Keratinocyte (primary cell): ENCODE results near the gene SPATA33. TPM values are rescaled to one million over a fixed set of nuclear protein-coding genes. Genes with fewer than 3 reads are reported as not detected.

Experiments used
- DNase-seq: peaks from one replicate; pipeline ENCODE4 v3.0.0-alpha.2; 2011; ENCODE audit warnings: low read depth, missing footprints, low spot score
- FAIRE-seq: peaks from 2 replicates; lab custom pipeline; 2011; peaks lifted over from hg19 to GRCh38; lab: Jason Lieb, UNC
- H2AFZ ChIP-seq: 2 replicates; pipeline ENCODE4 v1.6.0; 2012; ENCODE audit warnings: low read length, control low read depth, inconsistent platforms; ENCODE audit not compliant: control insufficient read depth
- H3K27ac ChIP-seq: 2 replicates; pipeline ENCODE4 v1.5.1; 2011; ENCODE audit warnings: low read length; ENCODE audit not compliant: control insufficient read depth, insufficient read depth
- H3K27me3 ChIP-seq: 3 replicates; pipeline ENCODE4 v1.6.0; 2011; ENCODE audit warnings: low read length; ENCODE audit not compliant: control insufficient read depth, insufficient read depth; ENCODE audit errors: extremely low read depth
- H3K36me3 ChIP-seq, 2 experiments: 2 replicates in 1 of 2; 3 replicates in 1 of 2; pipeline ENCODE4 v1.5.1; 2011; ENCODE audit warnings: low read length in 2 of 2, mild to moderate bottlenecking in 1 of 2; ENCODE audit not compliant: control insufficient read depth in 2 of 2, insufficient read depth in 2 of 2; ENCODE audit errors: extremely low read depth in 1 of 2
- H3K4me1 ChIP-seq: 3 replicates; pipeline ENCODE4 v1.5.1; 2011; ENCODE audit warnings: low read length; ENCODE audit not compliant: control insufficient read depth, insufficient read depth; ENCODE audit errors: extremely low read depth
- H3K4me2 ChIP-seq: 3 replicates; pipeline ENCODE4 v1.6.0; 2011; ENCODE audit warnings: low read depth, low read length; ENCODE audit not compliant: control insufficient read depth, insufficient read depth; ENCODE audit errors: extremely low read depth
- H3K4me3 ChIP-seq, 3 experiments: fragments of 200-600 bp in 1 of 3; sonication (generic) in 1 of 3; 2 replicates in 2 of 3; 3 replicates in 1 of 3; pipeline ENCODE4 v1.5.1; 2011 to 2016; ENCODE audit warnings: low read length in 3 of 3, mild to moderate bottlenecking in 3 of 3, control low read depth in 2 of 3, inconsistent platforms in 1 of 3, low read depth in 1 of 3, mixed read lengths in 1 of 3, mixed run types in 1 of 3, moderate library complexity in 1 of 3; ENCODE audit not compliant: control insufficient read depth in 2 of 3, insufficient read depth in 2 of 3; ENCODE audit errors: extremely low read depth in 1 of 3
- H3K79me2 ChIP-seq: 2 replicates; pipeline ENCODE4 v1.6.0; 2012; ENCODE audit warnings: low read length; ENCODE audit not compliant: control insufficient read depth, insufficient read depth
- H3K9ac ChIP-seq: 3 replicates; pipeline ENCODE4 v1.6.0; 2011; ENCODE audit warnings: low read length; ENCODE audit not compliant: control insufficient read depth, insufficient read depth; ENCODE audit errors: extremely low read depth
- H3K9me1 ChIP-seq: 3 replicates; pipeline ENCODE4 v1.6.0; 2011; ENCODE audit warnings: low read length; ENCODE audit not compliant: control insufficient read depth, insufficient read depth; ENCODE audit errors: extremely low read depth
- H3K9me3 ChIP-seq: 2 replicates; pipeline ENCODE4 v1.5.1; 2012; ENCODE audit warnings: low read depth, low read length; ENCODE audit not compliant: control insufficient read depth
- H4K20me1 ChIP-seq: 3 replicates; pipeline ENCODE4 v1.6.0; 2011; ENCODE audit warnings: low read length; ENCODE audit not compliant: control insufficient read depth, insufficient read depth; ENCODE audit errors: extremely low read depth
- EZH2 ChIP-seq: IDR thresholded peaks from one replicate; pipeline ENCODE4 v1.6.1; 2012; ENCODE audit warnings: inconsistent platforms, mild to moderate bottlenecking, low read length, moderate library complexity
- dilution Hi-C: fragments of 300-500 bp; cut with MboI; formaldehyde crosslinking; loops from one replicate; pipeline ENCODE4 v1.7.0; 2020; ENCODE audit warnings: low sequenced_read_pairs; ENCODE audit not compliant: extremely low pct_ligation_motif_present
- polyA plus RNA-seq, 5 experiments: library from polyadenylated mRNA; depleted of rRNA in 3 of 5; stranded (reverse) in 3 of 5; stranded (forward) in 1 of 5; unstranded in 1 of 5; fragments of >200 nt; gene quantifications; 1 replicate in 1 of 5; 2 replicates in 3 of 5; 3 replicates in 1 of 5; pipeline versions ENCODE4 v1.2.1 to v1.2.3, GENCODE V29; 2011 to 2012; ENCODE audit warnings: missing spikeins in 2 of 5, low read depth in 1 of 5, low replicate concordance in 1 of 5
- TF ChIP-seq, protein P1 (sequence below), 3 experiments: IDR thresholded peaks in 1 of 3; conservative IDR thresholded peaks in 1 of 3; optimal IDR thresholded peaks in 1 of 3; 2 replicates in 2 of 3; 3 replicates in 1 of 3; pipeline versions ENCODE3 to v1.5.1; 2011; ENCODE audit warnings: low read length in 3 of 3, mild to moderate bottlenecking in 3 of 3, moderate library complexity in 2 of 3, control low read depth in 1 of 3, inconsistent platforms in 1 of 3; ENCODE audit not compliant: insufficient read depth in 2 of 3; ENCODE audit errors: extremely low read depth in 1 of 3

SPATA33 gene
- polyA plus RNA-seq, 1 donor (not counting 4 experiments of a cell fraction or from before 2014, with no cell fraction given) = 5.3 TPM

DNA sequence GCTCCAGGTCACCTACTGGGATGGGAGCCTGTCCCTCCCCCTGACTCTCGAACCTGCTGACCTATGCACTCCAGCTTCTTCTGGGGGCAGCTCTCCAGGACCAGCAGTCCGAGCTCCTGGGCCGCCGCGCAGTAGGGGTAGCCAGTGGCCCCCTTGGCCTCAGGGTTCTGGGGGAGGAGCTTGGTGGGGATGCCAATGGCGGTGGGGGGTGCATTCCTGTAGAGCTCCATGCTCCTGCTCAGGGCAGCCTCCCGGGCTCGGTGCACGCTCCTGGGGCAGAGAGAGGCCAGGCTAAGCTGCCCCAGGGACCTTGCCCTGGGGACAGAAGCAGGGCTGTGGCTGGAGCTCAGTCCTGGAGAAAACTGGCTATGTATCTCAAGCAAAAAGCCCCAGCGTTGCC, 51.5 kb downstream of the SPATA33 start:
- peaks cover 11% of the 10 kb centered on the region for H3K4me1 ChIP-seq
- no peaks in the 10 kb centered on the region for H3K27me3 ChIP-seq
- peaks cover 4% of the 10 kb centered on the region for H3K79me2 ChIP-seq
- H3K36me3 ChIP-seq = peaks cover 1 to 2% of the 10 kb centered on the region in 2 experiments
- TF ChIP-seq, protein P1, sequence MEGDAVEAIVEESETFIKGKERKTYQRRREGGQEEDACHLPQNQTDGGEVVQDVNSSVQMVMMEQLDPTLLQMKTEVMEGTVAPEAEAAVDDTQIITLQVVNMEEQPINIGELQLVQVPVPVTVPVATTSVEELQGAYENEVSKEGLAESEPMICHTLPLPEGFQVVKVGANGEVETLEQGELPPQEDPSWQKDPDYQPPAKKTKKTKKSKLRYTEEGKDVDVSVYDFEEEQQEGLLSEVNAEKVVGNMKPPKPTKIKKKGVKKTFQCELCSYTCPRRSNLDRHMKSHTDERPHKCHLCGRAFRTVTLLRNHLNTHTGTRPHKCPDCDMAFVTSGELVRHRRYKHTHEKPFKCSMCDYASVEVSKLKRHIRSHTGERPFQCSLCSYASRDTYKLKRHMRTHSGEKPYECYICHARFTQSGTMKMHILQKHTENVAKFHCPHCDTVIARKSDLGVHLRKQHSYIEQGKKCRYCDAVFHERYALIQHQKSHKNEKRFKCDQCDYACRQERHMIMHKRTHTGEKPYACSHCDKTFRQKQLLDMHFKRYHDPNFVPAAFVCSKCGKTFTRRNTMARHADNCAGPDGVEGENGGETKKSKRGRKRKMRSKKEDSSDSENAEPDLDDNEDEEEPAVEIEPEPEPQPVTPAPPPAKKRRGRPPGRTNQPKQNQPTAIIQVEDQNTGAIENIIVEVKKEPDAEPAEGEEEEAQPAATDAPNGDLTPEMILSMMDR (optimal IDR thresholded peaks at IDR 0.05 in 1 of 3, IDR thresholded peaks at IDR 0.05 in 1 of 3, conservative IDR thresholded peaks at IDR 0.05 in 1 of 3; ENCODE audit: extremely low read depth in 1 of 3, insufficient read depth in 2 of 3, low read length in 3 of 3) = no peak
- no peak for TF ChIP-seq EZH2
- DNase-seq = no peak
- no peak overlapping the region for H3K9ac ChIP-seq
- no peaks in the 10 kb centered on the region for H4K20me1 ChIP-seq
- H3K4me3 ChIP-seq = no peak overlapping the region
- H3K9me3 ChIP-seq = no peaks in the 10 kb centered on the region
- no peak overlapping the region for H3K4me2 ChIP-seq
- H2AFZ ChIP-seq = no peak overlapping the region
- FAIRE-seq = no peak
- dilution Hi-C loops = no loop called here
- no peaks in the 10 kb centered on the region for H3K9me1 ChIP-seq
- H3K27ac ChIP-seq = no peak overlapping the region

DNA sequence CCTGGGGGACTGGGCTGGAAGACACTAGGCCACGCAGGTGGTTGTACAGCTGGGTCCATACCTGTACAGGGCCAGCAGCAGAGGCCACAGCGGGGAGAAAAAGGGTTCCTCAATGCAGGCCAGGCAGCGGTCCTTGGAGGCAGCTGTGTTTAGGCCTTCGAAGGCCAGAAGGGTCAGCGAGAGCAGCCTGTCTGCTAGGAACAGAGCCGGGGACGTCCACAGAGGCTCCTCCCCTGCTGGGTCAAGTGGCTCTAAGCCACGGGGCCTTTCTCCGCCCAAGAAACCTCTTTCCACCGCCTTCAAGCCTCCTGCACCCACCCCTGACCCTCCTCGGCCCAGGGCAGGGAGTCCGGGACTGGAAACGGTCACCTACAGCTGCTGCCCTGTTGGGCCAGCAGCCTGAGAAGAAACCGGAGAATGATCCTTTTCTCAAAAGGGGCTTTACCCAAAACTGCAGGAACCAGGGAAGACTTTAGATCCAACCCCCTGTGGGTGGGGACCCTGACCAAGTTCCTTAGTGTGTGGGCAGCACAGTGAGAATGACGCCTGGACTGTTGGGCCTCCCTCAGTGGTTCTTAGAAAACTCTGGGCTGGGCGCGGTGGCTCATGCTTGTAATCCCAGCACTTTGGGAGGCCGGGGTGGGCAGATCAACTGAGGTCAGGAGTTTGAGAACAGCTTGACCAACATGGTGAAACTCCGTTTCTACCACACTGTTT, 52.2 kb downstream of the SPATA33 start:
- Histone ChIP-seq H3K79me2 (peaks cover 6% of the 10 kb centered on the region), H3K4me3 (no peak overlapping the region), H3K9me3 (no peaks in the 10 kb centered on the region), H2AFZ (no peak overlapping the region), H3K36me3 (peaks cover 3 to 5% of the 10 kb centered on the region in 2 experiments), H3K9ac (no peak overlapping the region), H3K27ac (no peak overlapping the region), H3K9me1 (no peaks in the 10 kb centered on the region), H3K4me2 (no peak overlapping the region), H3K4me1 (peaks cover 11% of the 10 kb centered on the region), H3K27me3 (no peaks in the 10 kb centered on the region), H4K20me1 (no peaks in the 10 kb centered on the region)
- no peak for FAIRE-seq
- dilution Hi-C loops = no loop called here
- TF ChIP-seq, protein P1 (optimal IDR thresholded peaks at IDR 0.05 in 1 of 3, IDR thresholded peaks at IDR 0.05 in 1 of 3, conservative IDR thresholded peaks at IDR 0.05 in 1 of 3; ENCODE audit: extremely low read depth in 1 of 3, insufficient read depth in 2 of 3, low read length in 3 of 3) = no peak
- TF ChIP-seq EZH2 = no peak
- DNase-seq = no peak
